Endothelial cell of umbilical vein (primary cell): ENCODE results near the gene LYRM4. TPM values are rescaled to one million over a fixed set of nuclear protein-coding genes. Genes with fewer than 3 reads are reported as not detected.

Experiments
- BruUV-seq: library from RNA; stranded (reverse); fragments of 400-500 nt; replicated peaks from 2 replicates; lab custom pipeline; 2021; lab: Mats Ljungman, UMichigan
- CTCF ChIA-PET: fragments of 300-600, 350-600 bp; sonication (Branson Sonifier 250); formaldehyde crosslinking; loops from one replicate; lab custom pipeline; 2021; ENCODE audit warnings: antibody characterized with exemption, inconsistent platforms; lab: Charles Lee
- POLR2A ChIA-PET: fragments of 300-600, 350-600 bp; sonication (Branson Sonifier 250); formaldehyde crosslinking; loops from one replicate; lab custom pipeline; 2021; ENCODE audit warnings: antibody characterized with exemption, inconsistent platforms; lab: Charles Lee
- DNase-seq: peaks from one replicate; pipeline ENCODE4 v3.0.0-alpha.2; 2011; ENCODE audit warnings: low read depth, low spot score
- FAIRE-seq: peaks from 2 replicates; lab custom pipeline; 2011; peaks lifted over from hg19 to GRCh38; lab: Jason Lieb, UNC
- H2AFZ ChIP-seq: 2 replicates; pipeline ENCODE4 v1.6.0; 2012; ENCODE audit warnings: low read depth, low read length, control low read depth, inconsistent platforms
- H3K27ac ChIP-seq: 2 replicates; pipeline ENCODE4 v1.5.1; 2011; ENCODE audit warnings: low read depth, mild to moderate bottlenecking, control low read depth, low read length, moderate library complexity; ENCODE audit not compliant: insufficient read depth
- H3K27me3 ChIP-seq, 2 experiments: 2 replicates each; pipeline versions ENCODE4 v1.6.0 to v1.6.1; 2011; ENCODE audit warnings: low read length in 2 of 2, mixed read lengths in 1 of 2; ENCODE audit not compliant: control insufficient read depth in 2 of 2, insufficient read depth in 2 of 2
- H3K36me3 ChIP-seq, 2 experiments: 2 replicates in 1 of 2; 3 replicates in 1 of 2; pipeline ENCODE4 v1.5.1; 2011; ENCODE audit warnings: low read length in 2 of 2, mild to moderate bottlenecking in 1 of 2, moderate library complexity in 1 of 2; ENCODE audit not compliant: control insufficient read depth in 2 of 2, insufficient read depth in 2 of 2; ENCODE audit errors: extremely low read depth in 1 of 2
- H3K4me1 ChIP-seq: 3 replicates; pipeline ENCODE4 v1.5.1; 2011; ENCODE audit warnings: mild to moderate bottlenecking, low read length; ENCODE audit not compliant: control insufficient read depth, insufficient read depth; ENCODE audit errors: extremely low read depth
- H3K4me2 ChIP-seq: 2 replicates; pipeline ENCODE4 v1.6.1; 2011; ENCODE audit warnings: low read length, control low read depth, mixed read lengths; ENCODE audit not compliant: insufficient read depth
- H3K4me3 ChIP-seq, 3 experiments: fragments of 200-600 bp in 1 of 3; sonication (generic), shearing (Covaris generic) in 1 of 3; replicated peaks in 1 of 3; 2 replicates each; pipeline ENCODE4 v1.5.1; 2011 to 2016; ENCODE audit warnings: control low read depth in 3 of 3, low read length in 3 of 3, mild to moderate bottlenecking in 2 of 3, inconsistent platforms in 1 of 3, low read depth in 1 of 3, moderate library complexity in 1 of 3; ENCODE audit not compliant: insufficient read depth in 1 of 3
- H3K79me2 ChIP-seq: 2 replicates; pipeline ENCODE4 v1.6.0; 2012; ENCODE audit warnings: low read length, inconsistent platforms; ENCODE audit not compliant: control insufficient read depth, insufficient read depth
- H3K9ac ChIP-seq: replicated peaks from 2 replicates; pipeline ENCODE3; 2011; ENCODE audit warnings: low read length, control low read depth; ENCODE audit not compliant: insufficient read depth; ENCODE audit errors: extremely low read depth
- H3K9me1 ChIP-seq: replicated peaks from 3 replicates; pipeline ENCODE4 v1.6.0; 2011; ENCODE audit warnings: mild to moderate bottlenecking, low read length; ENCODE audit not compliant: control insufficient read depth, insufficient read depth; ENCODE audit errors: extremely low read depth
- H3K9me3 ChIP-seq: replicated peaks from 2 replicates; pipeline ENCODE4 v1.5.1; 2012; ENCODE audit warnings: low read length, inconsistent platforms; ENCODE audit not compliant: control insufficient read depth, insufficient read depth
- H4K20me1 ChIP-seq: replicated peaks from 2 replicates; pipeline ENCODE3; 2011; ENCODE audit warnings: mild to moderate bottlenecking, low read length; ENCODE audit not compliant: control insufficient read depth, insufficient read depth; ENCODE audit errors: extremely low read depth
- EZH2 ChIP-seq: IDR thresholded peaks from 2 replicates; pipeline ENCODE4 v1.6.1; 2012; ENCODE audit warnings: borderline replicate concordance, low read depth, mild to moderate bottlenecking, moderate library complexity, low read length, inconsistent platforms; ENCODE audit not compliant: severe bottlenecking
- FOS ChIP-seq: IDR thresholded peaks from 2 replicates; pipeline ENCODE4 v1.6.1; 2011; ENCODE audit warnings: mild to moderate bottlenecking, low read length, moderate library complexity, borderline replicate concordance; ENCODE audit not compliant: insufficient read depth
- GATA2 ChIP-seq: IDR thresholded peaks from 2 replicates; pipeline ENCODE4 v1.7.0; 2011; ENCODE audit warnings: low read depth, mild to moderate bottlenecking, moderate library complexity, mixed read lengths, low read length; ENCODE audit not compliant: insufficient read length, insufficient read depth
- JUN ChIP-seq: IDR thresholded peaks from 2 replicates; pipeline ENCODE4 v1.6.1; 2011; ENCODE audit warnings: borderline replicate concordance, low read depth; ENCODE audit not compliant: insufficient read length, insufficient read depth
- MYC ChIP-seq: IDR thresholded peaks from one replicate; pipeline ENCODE4 v1.6.1; 2011; ENCODE audit warnings: mild to moderate bottlenecking, low read depth, low read length
- POLR2A ChIP-seq: IDR thresholded peaks from 2 replicates; pipeline ENCODE4 v1.6.1; 2012; ENCODE audit warnings: low read depth, mild to moderate bottlenecking, control low read depth, low read length
- POLR2AphosphoS5 ChIP-seq: IDR thresholded peaks from 2 replicates; pipeline ENCODE4 v1.6.1; 2012; ENCODE audit warnings: low read depth, mild to moderate bottlenecking, control low read depth, low read length, moderate library complexity; ENCODE audit not compliant: insufficient read depth
- dilution Hi-C: fragments of 300-500 bp; cut with MboI; formaldehyde crosslinking; loops from one replicate; pipeline ENCODE4 v1.15.0; 2019; ENCODE audit warnings: low sequenced_read_pairs; ENCODE audit not compliant: extremely low pct_ligation_motif_present
- intact Hi-C: fragments of 100-400 bp; cut with micrococcal nuclease; formaldehyde crosslinking; loops from one replicate; pipeline ENCODE4 v1.10.0; 2022
- polyA plus RNA-seq, 4 experiments: library from polyadenylated mRNA; depleted of rRNA in 3 of 4; stranded (reverse) in 3 of 4; unstranded in 1 of 4; fragments of >200 nt; gene quantifications; 2 replicates each; pipeline versions ENCODE4 v1.2.1 to v1.2.3, GENCODE V29; 2011 to 2012; ENCODE audit warnings: missing spikeins in 1 of 4
- total RNA-seq: library from RNA; stranded (reverse); gene quantifications from 2 replicates; pipeline ENCODE4 v1.2.3, GENCODE V29; 2021
- TF ChIP-seq, protein P1 (sequence below): IDR thresholded peaks from 2 replicates; pipeline ENCODE4 v1.6.1; 2011; ENCODE audit not compliant: insufficient read depth, insufficient read length
- TF ChIP-seq, protein P2 (sequence below), 2 donors: IDR thresholded peaks; 1 replicate in 1 of 2; 2 replicates in 1 of 2; pipeline ENCODE4 v1.5.1; 2011; ENCODE audit warnings: low read length in 2 of 2, mild to moderate bottlenecking in 2 of 2, moderate library complexity in 2 of 2, control low read depth in 1 of 2, inconsistent platforms in 1 of 2, low read depth in 1 of 2; ENCODE audit not compliant: insufficient read depth in 1 of 2; ENCODE audit errors: extremely low read depth in 1 of 2

LYRM4 gene
- total and polyA plus RNA-seq, 2 donors (not counting 3 experiments of a cell fraction or from before 2014, with no cell fraction given) = 39.5 to 44.0 TPM

DNA sequence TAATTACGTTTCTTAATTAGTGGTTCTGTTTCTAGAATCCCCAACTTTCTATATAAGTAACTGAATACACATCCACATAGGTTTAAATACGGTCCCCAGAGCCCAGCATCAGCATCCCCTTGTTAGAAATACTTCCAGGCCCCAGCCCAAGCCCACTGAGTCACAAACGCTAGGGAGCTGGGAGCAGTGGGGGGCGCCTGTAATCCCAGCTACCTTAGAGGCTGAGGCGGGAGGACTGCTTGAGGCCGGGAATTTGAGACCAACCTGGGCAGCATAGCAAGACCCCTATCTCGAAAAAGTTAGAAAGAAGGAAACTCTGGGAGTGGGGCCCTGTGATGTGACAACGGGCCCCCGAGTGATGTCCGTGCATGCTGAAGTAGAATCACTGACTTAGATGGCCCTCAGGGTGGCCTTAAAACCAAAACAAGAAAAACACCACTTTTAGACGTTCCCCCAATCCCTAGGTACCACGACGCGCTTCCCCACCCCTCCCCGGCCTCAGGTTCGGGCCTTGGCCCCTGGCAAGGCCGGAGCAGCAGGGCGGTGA lies 176.9 kb downstream of the LYRM4 start:
- TF ChIP-seq, protein P1, sequence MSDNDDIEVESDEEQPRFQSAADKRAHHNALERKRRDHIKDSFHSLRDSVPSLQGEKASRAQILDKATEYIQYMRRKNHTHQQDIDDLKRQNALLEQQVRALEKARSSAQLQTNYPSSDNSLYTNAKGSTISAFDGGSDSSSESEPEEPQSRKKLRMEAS = no peak
- TF ChIP-seq FOS = no peak
- no peak for TF ChIP-seq POLR2AphosphoS5
- no peak for TF ChIP-seq JUN
- Histone ChIP-seq H3K9me3 (no peaks in the 10 kb centered on the region), H3K36me3 (no peaks in the 10 kb centered on the region), H3K9me1 (no peaks in the 10 kb centered on the region), H3K27ac (no peak overlapping the region), H3K4me3 (peak overlapping the region in 2 of 3 experiments; percentile 55 to 69), H3K79me2 (no peaks in the 10 kb centered on the region), H3K9ac (no peak overlapping the region), H2AFZ (peak overlapping the region; percentile 77), H3K4me2 (peak overlapping the region; percentile 86), H3K4me1 (peaks cover 12% of the 10 kb centered on the region), H3K27me3 (peaks cover 6 to 13% of the 10 kb centered on the region in 2 experiments), H4K20me1 (no peaks in the 10 kb centered on the region)
- dilution Hi-C loops (no loop called here), intact Hi-C loops (loop anchor here (2.0 kb wide), 2 partner anchors 29 to 49 kb away; no protein-coding TSS in a partner anchor)
- FAIRE-seq = no peak
- CTCF ChIA-PET = interaction anchor here (2.3 kb wide), 1 partner anchor 27 kb away, joined by 7 read pairs; no protein-coding TSS in a partner anchor
- POLR2A ChIA-PET = no interaction called here
- BruUV-seq = no TSS peak
- DNase-seq = no peak

DNA sequence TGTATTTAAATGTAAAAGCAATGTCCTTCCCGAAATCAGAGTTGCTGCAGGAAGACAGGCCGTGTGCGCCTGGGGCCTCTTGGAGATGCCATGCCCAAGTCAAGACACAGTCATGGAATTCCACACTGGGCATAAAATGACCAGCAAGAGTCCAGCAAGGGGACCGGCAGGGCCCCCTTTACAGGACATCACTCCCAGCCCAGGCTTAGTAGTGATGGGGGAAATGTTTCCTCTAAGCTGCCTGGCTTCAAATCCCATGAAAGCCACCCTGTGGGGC lies 177.5 kb downstream of the LYRM4 start:
- Histone ChIP-seq H3K9me1 (no peaks in the 10 kb centered on the region), H3K4me2 (no peak overlapping the region), H3K27ac (no peak overlapping the region), H3K36me3 (no peaks in the 10 kb centered on the region), H2AFZ (no peak overlapping the region), H3K27me3 (peaks cover 6 to 14% of the 10 kb centered on the region in 2 experiments), H4K20me1 (no peaks in the 10 kb centered on the region), H3K4me1 (peaks cover 12% of the 10 kb centered on the region), H3K79me2 (no peaks in the 10 kb centered on the region), H3K9ac (no peak overlapping the region), H3K4me3 (no peak overlapping the region), H3K9me3 (no peaks in the 10 kb centered on the region)
- TF ChIP-seq, protein P1 = no peak
- TF ChIP-seq MYC (no peak), JUN (no peak), EZH2 (no peak), FOS (no peak), POLR2AphosphoS5 (no peak), GATA2 (no peak), POLR2A (no peak)
- TF ChIP-seq, protein P2, sequence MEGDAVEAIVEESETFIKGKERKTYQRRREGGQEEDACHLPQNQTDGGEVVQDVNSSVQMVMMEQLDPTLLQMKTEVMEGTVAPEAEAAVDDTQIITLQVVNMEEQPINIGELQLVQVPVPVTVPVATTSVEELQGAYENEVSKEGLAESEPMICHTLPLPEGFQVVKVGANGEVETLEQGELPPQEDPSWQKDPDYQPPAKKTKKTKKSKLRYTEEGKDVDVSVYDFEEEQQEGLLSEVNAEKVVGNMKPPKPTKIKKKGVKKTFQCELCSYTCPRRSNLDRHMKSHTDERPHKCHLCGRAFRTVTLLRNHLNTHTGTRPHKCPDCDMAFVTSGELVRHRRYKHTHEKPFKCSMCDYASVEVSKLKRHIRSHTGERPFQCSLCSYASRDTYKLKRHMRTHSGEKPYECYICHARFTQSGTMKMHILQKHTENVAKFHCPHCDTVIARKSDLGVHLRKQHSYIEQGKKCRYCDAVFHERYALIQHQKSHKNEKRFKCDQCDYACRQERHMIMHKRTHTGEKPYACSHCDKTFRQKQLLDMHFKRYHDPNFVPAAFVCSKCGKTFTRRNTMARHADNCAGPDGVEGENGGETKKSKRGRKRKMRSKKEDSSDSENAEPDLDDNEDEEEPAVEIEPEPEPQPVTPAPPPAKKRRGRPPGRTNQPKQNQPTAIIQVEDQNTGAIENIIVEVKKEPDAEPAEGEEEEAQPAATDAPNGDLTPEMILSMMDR (IDR thresholded peaks at IDR 0.05; ENCODE audit: extremely low read depth in 1 of 2, insufficient read depth in 1 of 2, low read depth in 1 of 2, low read length in 2 of 2) = no peak
- dilution Hi-C loops (no loop called here), intact Hi-C loops (no loop called here)
- FAIRE-seq = no peak
- POLR2A ChIA-PET = no interaction called here
- CTCF ChIA-PET = interaction anchor here (0.6 to 2.3 kb wide), 2 partner anchors 26 to 61 kb away, joined by 4 to 7 read pairs; no protein-coding TSS in a partner anchor
- no peak for DNase-seq
- BruUV-seq = no TSS peak
